ENCODE measurements around the gene INTS1. TPM values are rescaled to one million over a fixed set of nuclear protein-coding genes. Genes with fewer than 3 reads are reported as not detected.

Gene INTS1
- total RNA-seq, 1 donor from 2014 or later = 109 TPM

GRCh38 chr7:1533547-1534329 is 29.5 kb upstream of the INTS1 start:
- no peak for DNase-seq (ENCODE audit: low spot score)
- Mint-ChIP-seq H3K27ac (ENCODE audit: unreplicated experiment) (no peak overlapping the region), H3K36me3 (ENCODE audit: low read depth, unreplicated experiment) (no peaks in the 10 kb centered on the region), H3K9me3 (ENCODE audit: unreplicated experiment) (no peaks in the 10 kb centered on the region), H3K4me3 (ENCODE audit: unreplicated experiment) (no peak overlapping the region), H3K4me1 (ENCODE audit: unreplicated experiment) (peaks cover 2% of the 10 kb centered on the region), H3K27me3 (ENCODE audit: unreplicated experiment) (peaks cover 6% of the 10 kb centered on the region)
- no peak for TF ChIP-seq CTCF (IDR thresholded peaks at IDR 0.05; ENCODE audit: unreplicated experiment)

- DNase-seq (ENCODE audit: low spot score) = no peak
- TF ChIP-seq CTCF (IDR thresholded peaks at IDR 0.05; ENCODE audit: unreplicated experiment) = no peak
- H3K9me3 Mint-ChIP-seq (ENCODE audit: unreplicated experiment) = no peaks in the 10 kb centered on the region
- H3K36me3 Mint-ChIP-seq (ENCODE audit: low read depth, unreplicated experiment) = no peaks in the 10 kb centered on the region
- H3K4me1 Mint-ChIP-seq (ENCODE audit: unreplicated experiment) = peaks cover 2% of the 10 kb centered on the region
- peaks cover 6% of the 10 kb centered on the region for H3K27me3 Mint-ChIP-seq (ENCODE audit: unreplicated experiment)
- H3K4me3 Mint-ChIP-seq (ENCODE audit: unreplicated experiment) = no peak overlapping the region
- H3K27ac Mint-ChIP-seq (ENCODE audit: unreplicated experiment) = no peak overlapping the region
Observed at GRCh38 chr7:1533255-1533546, 29.0 kb upstream of the INTS1 start.

DNA sequence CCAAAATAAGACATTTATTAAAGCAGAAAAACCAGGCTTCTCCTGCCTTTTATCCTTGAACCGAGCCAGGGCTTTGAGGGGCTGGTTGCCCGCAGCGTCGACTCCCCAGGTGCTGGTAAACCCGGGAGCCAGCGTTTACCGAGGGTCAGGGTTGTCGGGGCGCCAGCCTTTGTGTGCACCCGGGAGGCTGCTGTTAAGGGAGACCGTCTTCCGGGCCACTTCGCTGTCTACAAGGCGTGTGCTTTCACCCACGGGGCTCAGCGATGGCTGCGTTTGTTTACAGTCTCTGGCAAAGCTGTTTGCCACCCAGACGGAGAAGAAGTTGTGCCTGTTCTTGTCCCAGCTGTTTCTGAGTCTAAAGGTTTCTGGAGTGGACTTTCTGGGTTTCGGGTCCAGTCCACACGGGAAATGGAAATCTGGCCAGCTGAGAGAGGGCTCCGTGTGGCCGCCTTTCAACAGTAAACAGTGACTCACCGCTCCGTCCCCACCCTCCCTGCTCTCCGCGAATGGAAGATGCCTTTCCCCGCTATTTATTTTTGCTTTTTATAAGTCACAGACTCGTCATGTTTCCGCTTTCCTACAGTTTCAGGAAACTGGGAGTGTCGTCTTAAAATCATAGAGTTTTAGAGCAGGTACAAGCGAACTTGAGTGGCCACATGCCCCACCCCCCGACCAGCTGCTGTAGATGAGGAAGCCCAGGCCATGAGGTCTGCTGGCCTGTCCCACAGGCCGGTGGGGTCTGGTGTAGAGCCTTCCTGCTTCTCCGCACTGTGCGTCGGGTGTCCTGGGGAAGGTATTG is 28.5 kb upstream of the INTS1 start:
- no peak for TF ChIP-seq CTCF (IDR thresholded peaks at IDR 0.05; ENCODE audit: unreplicated experiment)
- H3K27ac Mint-ChIP-seq (ENCODE audit: unreplicated experiment) = no peak overlapping the region
- H3K27me3 Mint-ChIP-seq (ENCODE audit: unreplicated experiment) = peaks cover 3% of the 10 kb centered on the region
- H3K36me3 Mint-ChIP-seq (ENCODE audit: low read depth, unreplicated experiment) = no peaks in the 10 kb centered on the region
- H3K9me3 Mint-ChIP-seq (ENCODE audit: unreplicated experiment) = no peaks in the 10 kb centered on the region
- no peak for DNase-seq (ENCODE audit: low spot score)
- no peak overlapping the region for H3K4me3 Mint-ChIP-seq (ENCODE audit: unreplicated experiment)
- peaks cover 2% of the 10 kb centered on the region for H3K4me1 Mint-ChIP-seq (ENCODE audit: unreplicated experiment)

GRCh38 chr7:1531979-1532455 is 27.8 kb upstream of the INTS1 start:
- Mint-ChIP-seq H3K36me3 (ENCODE audit: low read depth, unreplicated experiment) (no peaks in the 10 kb centered on the region), H3K9me3 (ENCODE audit: unreplicated experiment) (no peaks in the 10 kb centered on the region), H3K4me1 (ENCODE audit: unreplicated experiment) (peaks cover 2% of the 10 kb centered on the region), H3K27ac (ENCODE audit: unreplicated experiment) (no peak overlapping the region), H3K4me3 (ENCODE audit: unreplicated experiment) (peak overlapping the region; percentile 87), H3K27me3 (ENCODE audit: unreplicated experiment) (peaks cover 3% of the 10 kb centered on the region)
- no peak for DNase-seq (ENCODE audit: low spot score)
- TF ChIP-seq CTCF (IDR thresholded peaks at IDR 0.05; ENCODE audit: unreplicated experiment) = no peak

Data from endothelial cell (in vitro differentiated cells).